Hematopoietic multipotent progenitor cell treated with erythropoietin and hydrocortisone succinate and interleukin-3 and kit ligand, for 17 days (in vitro differentiated cells): ENCODE results near the gene PLCB4.
"Not testable (repeated sequence)": the region's sequence is repeated elsewhere in the genome, so short reads cannot be mapped to it uniquely, and the experiment has no call there.

ENCODE experiments used
- DNase-seq: peaks from one replicate; pipeline ENCODE4 v3.0.0-alpha.2; 2015; ENCODE audit warnings: low spot score

The PLCB4 gene

DNA sequence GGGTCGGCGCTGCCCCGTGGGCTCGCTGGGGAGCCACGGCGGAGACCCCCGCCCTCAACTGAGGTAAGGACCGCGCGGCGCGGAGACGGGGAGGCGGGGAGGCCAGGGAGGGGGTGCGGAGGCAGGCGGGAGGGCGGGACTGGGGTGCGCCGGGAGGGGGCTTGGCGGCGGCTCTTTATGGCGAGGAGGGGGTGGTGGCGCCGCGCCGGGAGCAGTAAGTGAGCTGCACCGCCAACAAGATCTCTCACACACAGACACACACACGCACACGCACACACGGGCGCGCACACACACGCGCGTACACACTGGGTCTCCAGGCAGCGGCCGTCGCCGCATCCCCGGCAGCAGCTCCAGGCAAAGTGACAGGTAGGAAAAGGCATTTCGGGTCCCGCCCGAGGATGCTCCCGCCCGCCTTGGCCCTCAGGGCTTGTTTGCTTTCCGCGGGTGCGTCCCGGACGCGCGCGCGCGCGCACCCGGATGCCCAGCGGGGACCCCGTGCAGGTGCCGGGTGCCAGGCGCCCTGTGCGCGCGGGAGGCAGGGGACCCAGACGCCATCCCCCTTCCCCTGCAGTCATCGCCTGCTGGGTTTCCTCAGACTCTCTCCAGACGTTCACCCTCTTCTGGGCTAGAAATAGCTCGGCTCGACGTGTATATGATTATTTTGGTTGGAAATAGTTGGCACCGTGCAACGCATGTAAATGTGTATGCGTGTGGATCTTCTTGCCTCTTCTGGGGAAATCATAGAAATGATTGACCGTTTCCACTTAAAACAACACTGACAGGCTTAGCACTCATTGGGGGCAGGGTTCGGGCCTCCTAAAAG lies at the start of gene PLCB4:
Gene PLCB4 (plus strand): TSS at position 247 of the 823 bp plus-strand sequence. CDS start 238,728 bp downstream, outside the sequence.
- DNase-seq, result no peak

DNA sequence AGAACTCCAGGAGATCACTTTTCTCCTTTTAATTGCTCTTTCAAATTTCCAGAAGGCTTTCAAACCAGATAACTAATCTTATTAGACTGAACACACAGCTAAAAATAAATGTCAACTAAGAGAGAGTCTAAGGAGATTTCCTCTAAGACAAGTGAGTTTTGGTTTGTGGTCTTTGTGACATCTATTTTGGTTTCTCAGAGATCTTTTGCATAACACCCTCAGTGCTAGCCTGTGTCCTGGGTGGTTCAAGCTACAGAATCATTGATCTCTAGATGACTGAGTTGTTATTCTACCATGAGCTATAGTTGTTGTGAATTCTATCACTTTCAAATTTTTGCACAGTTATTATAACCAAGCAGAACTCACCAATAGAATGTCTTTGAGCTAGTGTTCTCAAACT lies 49.1 kb upstream of the PLCB4 start:
- no peak for DNase-seq

DNA sequence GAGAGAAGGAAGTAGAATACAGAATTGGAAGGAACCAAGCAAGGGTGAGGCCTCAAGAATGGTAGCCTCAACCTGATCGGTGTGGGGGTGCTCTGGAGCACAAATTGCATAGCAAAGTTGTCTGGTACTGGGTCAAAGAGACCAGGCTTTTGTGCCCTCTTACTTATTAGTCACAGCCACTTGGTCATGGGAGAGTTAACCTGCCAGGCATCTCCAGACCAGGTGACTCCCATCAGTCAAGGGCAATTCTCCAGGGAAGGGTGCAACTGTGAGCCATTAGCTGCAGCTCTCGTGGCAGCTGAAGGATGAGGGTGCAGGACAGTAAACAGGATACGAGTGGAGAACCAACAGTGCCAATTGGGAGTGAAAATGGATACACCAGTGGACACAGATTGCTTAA lies 47.7 kb upstream of the PLCB4 start:
- no peak for DNase-seq

DNA sequence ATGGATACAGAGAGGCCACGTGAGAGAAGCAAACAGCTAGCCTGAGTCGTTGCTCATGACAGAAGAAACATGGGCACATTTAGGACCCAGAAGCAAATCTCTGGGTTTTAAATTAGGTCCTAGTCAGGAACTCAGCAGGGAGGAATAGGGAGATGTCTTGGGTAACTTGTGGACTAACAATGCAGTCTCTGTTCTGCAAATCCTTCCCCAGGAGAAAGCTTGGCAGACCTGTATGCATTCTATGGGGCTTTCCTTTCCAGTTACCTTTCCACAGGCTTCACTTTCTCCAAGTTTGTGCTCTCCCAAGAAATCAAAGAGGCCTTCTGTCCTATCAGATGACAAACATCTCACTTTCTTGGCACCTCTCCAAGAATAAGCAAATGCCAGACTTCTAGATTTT lies 47.2 kb upstream of the PLCB4 start:
- DNase-seq, result no peak

DNA sequence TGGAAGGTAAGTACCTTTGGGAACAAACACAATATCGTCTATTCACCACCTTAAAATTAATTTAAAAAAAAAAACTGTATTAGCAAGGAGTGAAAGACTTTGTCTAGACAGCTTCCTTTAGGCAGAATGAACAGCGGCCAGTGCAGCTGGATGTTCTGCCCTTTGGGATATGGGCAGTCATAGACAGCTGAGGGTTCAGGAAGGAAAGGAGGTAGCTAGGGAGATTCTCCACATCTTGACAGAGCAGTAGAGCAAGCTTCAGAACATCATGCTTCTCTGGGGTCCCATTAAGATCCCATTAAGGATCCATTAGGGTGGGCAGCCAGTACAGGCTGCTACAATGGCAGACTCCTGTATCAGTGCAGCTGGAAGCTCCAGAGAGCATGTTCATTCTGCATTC lies 46.5 kb upstream of the PLCB4 start:
- DNase-seq, result no peak

DNA sequence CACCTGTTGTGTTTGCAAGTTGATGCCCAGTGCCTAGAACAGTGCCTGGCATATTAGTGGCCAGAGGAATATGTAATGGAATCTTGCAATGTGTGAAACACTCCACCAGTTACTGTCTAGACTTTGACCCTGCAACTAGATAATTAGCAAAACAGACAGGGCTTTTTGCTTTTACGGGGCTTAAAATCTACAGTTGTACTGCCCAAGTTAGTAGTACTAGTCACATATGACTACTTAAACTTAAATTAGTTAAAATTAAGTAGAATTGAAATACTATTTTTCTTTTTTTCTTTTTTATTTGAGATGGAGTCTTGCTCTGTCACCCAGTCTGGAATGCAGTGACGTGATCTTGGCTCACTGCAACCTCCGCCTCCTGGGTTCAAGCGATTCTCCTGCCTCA lies 44.3 kb upstream of the PLCB4 start:
- no peak for DNase-seq

DNA sequence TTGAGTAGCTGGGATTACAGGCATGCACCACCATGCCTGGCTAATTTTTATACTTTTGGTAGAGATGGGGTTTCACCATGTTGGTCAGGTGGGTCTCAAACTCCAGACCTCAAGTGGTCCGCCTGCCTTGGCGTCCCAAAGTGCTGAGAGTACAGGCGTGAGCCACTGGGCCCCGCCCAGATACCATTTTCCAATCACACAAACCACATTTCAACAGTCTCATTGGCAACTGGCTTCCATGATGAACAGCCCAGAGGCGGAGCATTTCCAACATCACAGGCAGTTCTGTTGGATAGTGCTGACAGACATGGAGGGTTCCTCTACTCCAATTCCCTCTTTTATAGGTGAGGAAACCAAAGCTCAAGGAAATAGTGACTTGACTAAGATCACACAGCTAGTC lies 43.9 kb upstream of the PLCB4 start:
- no peak for DNase-seq

DNA sequence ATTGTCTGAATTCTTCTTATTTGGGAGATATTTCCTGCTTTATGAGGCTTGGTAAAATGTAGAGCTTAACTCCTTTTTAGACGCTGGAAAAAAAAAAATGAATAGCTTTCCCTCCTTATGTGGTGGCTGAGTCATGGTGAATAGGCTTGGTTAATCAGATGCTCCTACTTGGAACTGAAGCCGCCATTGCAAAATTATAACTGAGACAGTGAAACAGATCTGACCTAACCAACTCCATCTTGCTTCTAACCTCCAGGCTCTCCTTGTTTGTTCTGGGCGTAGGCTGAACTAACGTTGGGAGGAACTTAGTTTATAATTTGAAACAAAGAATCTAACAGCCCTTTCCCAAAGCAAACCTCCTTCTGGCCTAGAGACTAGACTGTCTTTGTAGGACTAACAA lies 43.2 kb upstream of the PLCB4 start:
- no peak for DNase-seq

DNA sequence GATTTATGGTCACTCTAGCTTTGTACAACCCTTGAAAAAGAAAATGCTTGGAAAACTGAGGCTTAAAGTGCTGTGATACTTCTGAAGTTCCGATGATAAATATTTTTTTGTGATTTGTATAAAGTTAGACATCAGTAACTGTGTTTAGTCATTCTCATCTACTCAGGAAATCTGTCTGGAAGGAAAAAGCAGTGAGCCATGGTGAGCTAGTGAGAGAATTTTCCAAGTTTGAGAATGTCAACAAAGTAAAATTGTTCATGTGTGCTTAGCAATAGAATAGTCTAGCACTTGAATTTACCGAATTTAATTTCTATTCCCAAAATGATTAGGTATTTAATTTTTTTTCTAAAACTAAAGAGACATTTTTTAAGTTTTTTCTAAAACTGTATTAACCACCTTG lies 41.3 kb upstream of the PLCB4 start:
- DNase-seq, result no peak

DNA sequence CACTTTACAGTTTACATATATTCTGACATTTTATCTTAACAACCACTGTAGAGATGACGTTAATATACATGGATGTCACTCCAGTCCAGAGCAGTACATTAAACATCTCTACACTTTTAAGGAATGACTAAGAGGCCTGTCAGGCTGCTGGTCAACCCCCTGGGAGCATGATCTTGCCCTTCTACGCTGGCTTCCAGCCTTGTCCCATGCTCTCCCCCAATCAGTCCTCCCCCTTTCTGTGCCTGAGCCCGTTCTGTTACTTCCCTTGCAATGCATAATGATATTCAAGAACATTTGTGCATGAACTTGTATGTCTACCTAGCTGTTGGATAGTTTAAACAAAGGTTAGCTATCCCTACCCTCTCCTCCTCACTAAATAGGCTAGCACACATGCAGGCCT lies 40.5 kb upstream of the PLCB4 start:
- no peak for DNase-seq

DNA sequence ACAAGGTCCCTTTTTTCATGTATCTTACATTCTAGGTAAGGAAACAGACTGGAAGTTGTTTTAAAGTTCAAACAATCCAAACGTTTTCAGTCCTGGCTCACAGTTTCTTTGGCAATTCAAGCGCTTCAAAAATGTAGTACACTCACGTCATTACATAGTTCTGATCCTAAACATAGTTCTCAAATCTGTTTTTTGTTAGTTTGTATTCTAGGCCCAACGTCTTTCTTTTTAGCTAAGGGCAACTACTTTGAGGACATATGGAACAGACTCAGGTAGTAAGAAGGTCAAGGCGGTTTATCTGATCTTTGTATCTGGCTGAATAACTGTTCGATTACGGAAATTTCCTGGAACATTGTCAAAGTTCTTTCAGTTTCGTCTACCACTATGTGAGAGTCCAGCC lies 36.9 kb upstream of the PLCB4 start:
- no peak for DNase-seq

DNA sequence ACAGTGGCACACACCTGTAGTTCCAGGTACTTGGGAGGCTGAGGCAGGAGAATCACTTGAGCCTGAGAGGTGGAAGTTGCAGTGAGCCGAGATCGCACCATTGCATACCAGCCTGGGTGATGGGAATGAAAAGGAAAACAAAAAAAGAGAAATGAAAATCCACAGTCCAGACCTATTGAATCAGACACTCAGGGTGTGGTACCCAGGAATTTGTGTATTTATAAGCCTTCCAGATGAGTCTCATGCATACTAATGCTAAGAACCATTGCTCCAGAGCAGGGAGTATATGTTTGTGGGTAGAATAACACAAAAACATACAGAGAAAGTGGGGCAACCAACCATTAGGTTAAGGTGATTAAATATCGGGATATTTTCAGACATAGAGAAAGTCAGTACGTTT lies 36.1 kb upstream of the PLCB4 start:
- DNase-seq, result no peak

DNA sequence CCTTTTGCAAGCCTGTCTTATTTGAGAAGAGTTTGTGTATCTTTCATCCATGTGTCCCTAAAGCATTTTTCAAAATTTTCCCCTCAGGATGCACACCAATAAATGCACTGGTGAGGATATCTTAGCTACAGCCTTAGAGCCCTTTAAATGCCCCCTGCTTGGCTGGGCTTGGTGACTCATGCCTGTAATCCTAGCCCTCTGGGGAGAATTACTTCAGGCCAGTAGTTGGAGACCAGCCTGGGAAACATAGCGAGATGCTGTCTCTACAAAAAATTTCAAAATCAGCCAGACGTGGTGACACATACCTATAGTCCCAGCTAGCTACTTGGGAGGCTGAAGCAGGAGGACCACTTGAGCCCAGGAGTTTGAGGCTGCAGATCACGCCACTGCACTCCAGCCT lies 33.8 kb upstream of the PLCB4 start:
- no peak for DNase-seq

DNA sequence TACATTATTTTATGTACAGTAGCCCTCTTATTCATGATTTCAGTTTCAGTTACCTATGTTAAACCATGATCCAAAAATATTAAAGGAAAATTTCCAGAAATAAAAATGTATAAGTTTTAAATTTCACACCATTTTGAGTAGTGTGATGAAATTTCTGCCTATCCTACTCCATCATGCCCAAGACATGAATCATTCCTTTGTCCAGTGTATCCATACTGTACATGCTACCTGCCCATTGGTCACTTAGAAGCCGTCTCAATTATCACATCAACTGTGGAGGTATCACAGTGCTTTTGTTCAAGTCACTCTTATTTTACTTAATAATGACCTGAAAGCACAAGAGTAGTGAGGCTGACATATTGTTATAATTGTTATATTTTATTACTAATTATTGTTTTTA lies 32.3 kb upstream of the PLCB4 start:
- DNase-seq, result no peak

DNA sequence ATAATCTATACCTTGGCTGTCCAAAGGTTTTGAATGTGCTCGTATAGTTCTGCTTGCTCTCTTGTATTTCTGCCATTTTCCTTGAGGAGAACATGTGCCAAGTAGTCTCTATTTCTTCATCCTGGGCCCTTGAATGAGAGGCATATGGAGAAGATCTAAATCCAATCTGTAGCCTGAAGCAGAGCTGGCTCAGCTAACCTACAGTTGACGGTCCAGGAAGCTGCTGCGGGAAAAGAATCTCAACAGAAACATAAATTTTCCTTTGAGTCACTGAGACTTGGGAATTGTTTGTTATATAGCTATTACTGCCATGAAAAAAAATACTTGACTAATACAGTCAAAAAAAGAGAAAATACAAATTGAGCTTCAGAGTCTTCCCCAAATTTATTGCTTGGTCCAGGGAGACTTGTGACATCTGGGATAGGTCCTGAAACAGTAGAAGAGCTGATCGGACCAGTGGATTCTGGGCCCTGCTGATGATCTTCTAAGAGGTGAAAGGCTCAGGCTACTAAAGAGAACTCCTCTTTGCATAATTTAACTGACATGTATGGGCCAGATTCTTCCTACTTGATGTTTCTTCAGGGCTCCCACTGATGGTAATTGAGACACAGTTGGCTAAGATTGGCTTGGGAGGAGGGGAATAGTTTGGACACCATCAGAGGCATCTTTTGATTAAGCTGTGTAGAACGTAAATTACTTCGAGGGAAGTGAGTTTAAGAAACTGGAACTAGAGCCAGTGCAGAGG lies 29.9 kb upstream of the PLCB4 start:
- no peak for DNase-seq

DNA sequence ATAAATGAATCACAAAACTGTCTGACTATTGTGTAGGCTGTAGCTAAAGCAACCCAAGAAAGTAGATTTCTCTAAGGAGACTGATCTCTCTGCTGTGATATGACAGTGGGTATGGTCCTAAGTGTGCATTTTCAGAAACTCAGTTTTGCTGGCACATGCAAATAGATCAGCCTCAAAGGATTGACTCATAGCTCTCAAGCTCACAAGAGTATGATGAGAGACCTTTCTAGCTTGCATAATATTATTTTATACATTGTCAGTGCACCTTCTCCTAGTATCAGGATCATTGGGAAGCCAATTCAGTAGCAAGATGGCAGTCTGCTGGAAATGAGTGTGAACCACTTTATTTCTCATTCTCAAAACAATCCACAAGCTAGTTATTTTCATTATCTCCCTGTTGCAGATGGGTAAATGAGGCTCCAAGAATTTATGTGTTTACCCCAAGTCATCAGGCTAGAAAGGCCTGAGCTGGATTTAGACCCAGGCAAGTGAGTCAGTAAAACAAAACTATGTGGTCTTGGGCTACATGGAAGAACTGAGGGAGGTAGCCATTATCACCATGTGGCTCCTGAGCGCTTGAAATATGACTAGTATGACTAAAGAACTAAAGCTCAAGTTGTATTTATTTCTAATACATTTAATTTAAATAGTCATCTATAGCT lies 27.9 kb upstream of the PLCB4 start:
- no peak for DNase-seq

DNA sequence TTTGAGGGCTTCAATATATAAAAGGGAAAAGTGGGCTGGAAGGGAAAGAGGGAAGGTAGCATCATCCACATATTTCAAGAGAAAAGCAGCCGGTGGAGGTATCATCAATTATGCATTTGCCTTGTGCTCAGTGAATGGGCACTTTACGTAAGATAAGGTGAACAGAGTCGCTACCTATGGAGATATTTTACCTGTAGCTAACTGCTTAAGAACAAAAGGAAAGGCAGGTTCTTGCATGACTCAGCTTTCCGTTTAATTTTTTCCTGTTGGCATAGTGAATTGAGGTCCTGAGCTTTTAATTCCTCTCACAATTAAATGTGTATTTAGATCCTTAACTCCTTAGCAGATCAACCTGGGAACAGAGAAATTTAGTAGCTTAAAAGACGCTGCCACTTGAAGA lies 25.5 kb upstream of the PLCB4 start:
- DNase-seq, result no peak

DNA sequence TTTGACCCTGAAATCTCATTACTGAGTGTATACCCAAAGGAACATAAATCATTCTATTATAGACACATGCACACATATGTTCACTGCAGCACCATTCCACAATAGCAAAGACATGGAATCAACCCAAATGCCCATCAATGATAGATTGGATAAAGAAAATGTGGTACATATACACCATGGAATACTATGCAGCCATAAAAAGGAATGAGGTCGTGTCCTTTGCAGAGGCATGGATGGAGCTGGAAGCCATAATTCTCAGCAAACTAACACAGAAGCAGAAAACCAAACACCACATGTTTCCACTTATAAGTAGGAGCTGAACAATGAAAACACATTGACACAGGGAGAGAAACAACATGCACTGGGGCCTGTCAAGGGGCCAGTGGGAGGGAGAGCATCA lies 21.0 kb upstream of the PLCB4 start:
- DNase-seq, result not testable (repeated sequence)

DNA sequence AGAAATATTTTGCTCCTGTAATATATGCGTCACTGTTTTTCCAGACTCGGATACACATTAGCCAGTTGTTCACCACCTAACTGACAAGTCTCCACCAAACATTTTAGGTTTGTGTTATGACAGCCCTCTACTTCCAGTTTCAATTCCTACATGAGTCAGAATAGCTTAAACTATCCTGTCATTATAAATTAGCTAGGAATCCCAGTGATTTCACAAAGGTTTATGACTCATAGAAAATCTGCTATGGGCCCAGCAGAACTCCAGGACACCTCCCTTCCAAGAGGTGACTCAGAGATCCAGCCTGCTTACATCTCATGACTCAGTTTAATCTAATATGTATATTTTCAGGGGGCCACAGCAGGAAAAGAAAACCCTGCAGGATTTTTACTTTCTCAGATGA lies 17.4 kb upstream of the PLCB4 start:
- DNase-seq, result no peak

DNA sequence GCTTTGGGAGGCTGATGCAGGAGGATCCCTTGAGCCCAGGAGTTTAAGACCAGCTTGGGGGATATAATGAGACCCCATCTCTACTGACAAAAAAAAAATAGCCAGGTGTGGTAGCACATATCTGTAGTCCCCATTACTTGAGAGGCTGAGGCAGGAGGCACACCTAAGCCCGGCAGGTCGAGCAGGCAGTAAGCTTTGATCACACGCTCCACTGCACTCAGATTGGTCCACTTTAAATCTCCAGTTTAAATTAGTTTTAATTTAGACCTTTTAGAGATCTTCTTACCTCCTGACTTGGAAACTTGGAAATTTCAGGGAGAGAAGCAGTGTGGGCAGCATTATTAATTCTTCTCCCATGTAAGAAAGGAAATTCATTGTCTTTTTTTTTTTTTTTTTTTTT lies 16.8 kb upstream of the PLCB4 start:
- no peak for DNase-seq

DNA sequence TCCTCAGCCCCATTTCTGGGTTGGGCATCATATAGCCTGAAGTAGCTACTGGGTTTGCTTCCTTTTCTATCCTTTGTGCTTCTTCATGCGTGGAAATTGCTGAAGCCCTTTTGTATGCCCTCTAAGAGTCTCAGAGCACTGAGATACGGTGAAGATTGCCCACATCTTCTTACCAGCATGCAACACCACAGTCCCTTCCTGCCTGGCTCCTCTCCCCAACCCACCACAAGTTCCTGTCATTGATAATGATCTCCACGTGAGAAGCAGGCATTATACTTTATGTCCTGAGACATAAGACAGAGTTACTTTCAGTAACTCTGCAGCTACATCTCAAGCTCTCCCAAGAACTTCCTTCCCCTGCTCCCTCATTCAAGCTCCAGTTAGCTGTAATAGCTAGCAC lies 15.8 kb upstream of the PLCB4 start:
- DNase-seq, result no peak

DNA sequence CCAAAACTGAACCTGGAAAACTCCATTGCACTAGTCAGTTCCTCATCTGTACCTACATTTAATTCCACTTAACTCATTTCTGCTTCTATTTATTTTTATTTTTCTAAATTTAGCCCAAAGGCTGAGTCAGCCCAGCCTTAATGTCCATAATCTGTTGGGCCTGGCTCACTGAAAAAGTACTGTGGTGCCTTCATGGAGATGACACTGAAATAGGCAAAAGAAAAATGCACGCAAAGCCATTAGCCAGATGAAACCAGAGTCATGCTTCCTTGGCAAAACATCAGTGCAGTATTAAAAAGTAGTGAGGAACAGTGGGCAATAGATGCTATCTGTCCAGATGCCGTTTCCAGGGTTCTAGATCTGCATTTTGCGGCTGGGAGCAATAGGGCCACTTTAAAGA lies 14.7 kb upstream of the PLCB4 start:
- no peak for DNase-seq

DNA sequence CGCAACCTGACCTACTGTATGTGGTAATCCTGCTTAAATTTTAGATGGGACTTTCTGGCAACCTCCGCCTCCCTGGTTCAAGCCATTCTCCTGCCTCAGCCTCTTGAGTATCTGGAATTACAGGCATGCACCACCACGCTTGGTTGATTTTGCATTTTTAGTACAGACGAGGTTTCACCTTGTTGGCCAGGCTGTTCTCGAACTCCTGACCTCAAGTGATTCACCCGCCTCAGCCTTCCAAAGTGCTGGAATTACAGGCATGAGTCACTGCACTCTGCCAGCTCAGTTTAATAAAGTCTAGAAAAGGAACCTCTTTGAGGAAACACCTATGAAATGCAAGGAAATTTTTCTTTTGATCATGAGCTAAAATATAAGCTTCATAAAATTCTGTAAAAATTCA lies 9.0 kb upstream of the PLCB4 start:
- DNase-seq, result no peak
